NCI-H1694 treated with DMSO at 0.1 percent for 48 hours (cell line): Measurements from ENCODE around the gene GPATCH2.
A peak's percentile ranks its signal among the peaks of the same experiment; 100 is the strongest.
"Not testable (repeated sequence)": the region's sequence is repeated elsewhere in the genome, so short reads cannot be mapped to it uniquely, and the experiment has no call there.

Source experiments
- DNase-seq: peaks from one replicate; lab custom pipeline; 2025; lab: John Stamatoyannopoulos, UW

GPATCH2 gene

DNA sequence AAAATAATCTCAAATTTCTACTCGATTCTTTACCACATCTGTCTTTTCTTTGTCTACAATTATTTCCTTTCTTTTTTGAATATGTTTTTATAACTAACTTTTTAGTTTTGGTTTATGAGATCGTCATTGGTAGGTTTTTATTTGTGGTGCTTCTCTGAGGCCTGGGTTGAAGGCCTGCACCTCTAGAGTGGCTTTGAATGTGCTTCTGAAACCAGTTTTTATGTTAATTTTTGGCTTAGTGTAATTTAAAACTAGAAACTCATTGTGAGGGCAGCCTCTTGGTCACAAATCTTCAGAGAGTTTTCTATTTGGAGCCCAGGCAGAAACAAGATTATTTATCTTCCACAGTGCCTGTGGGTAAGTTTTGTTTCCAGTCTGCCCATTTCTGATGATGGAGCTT lies 187.0 kb downstream of the GPATCH2 start:
- DNase-seq, result no peak

DNA sequence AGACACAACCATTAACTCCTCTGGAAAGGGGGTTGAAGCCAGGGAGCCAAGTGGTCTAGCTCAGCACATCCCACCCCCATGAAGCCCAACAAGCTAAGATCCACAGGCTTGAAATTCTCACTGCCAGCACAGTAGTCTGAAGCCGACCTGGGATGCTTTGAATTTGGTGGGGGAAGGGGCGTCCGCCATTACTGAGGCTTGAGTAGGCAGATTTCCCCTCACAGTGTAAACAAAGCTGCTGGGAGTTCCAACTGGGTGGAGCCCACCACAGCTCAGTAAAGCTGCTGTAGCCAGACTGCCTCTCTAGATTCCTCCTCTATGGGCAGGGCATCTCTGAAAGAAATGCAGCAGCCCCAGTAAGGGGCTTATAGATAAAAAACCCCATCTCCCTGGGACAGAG lies 193.5 kb downstream of the GPATCH2 start:
- DNase-seq, result no peak

DNA sequence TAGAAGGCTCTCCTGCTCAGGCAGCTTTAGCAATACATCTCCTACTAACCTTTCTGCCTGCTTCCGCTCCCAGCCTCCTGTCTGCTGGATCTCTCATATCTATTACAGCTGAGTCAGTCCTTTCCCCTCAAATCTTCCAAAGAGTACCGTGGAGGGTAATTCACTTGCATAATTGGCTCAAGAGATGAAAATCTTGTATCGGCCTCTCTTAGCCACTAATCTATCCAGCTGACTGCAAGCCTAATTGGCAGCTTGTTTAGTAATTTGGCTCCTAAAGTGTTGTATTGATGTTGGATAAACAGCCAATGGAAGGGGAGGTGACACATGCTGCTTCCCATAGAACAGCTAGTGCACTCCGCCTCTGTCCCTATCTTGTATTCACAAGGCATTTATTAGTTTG lies 195.7 kb downstream of the GPATCH2 start:
- no peak for DNase-seq

DNA sequence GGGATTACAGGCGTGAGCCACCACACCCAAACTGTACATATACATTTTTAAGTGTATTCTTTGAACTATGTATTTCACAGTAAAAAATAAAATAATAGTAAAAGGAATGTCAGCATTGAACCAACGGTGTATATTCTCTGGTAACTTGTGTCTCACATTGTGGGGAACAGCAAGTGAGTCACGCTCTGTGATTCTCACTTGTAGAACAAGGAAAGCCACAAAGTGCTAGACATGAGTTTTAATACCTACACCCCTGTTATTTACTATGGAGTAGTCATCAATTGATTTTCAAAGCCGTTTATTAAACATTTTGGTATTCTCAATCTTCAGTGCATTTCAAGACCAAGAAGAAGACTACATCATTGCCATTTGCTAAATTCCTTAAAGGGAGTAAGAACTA lies 197.2 kb downstream of the GPATCH2 start:
- no peak for DNase-seq

DNA sequence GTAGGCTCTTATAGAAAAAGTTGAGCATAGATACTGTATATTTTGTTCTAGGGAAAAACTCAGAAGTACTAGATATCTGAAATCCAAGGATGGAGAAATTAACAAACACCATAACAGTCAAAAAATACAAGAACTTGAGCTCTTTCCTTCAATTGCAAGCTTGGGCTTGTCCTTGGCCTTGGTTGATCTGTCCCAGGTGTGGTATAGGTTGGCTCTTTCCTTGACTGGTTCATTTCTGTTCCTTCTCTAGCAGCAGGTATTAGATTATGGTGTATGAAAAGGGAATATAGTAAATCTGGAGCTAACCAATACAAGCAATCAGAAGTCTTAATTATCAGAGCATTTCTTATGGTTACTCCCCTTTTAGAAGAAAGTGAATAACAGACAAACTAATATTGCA lies 198.6 kb downstream of the GPATCH2 start:
- no peak for DNase-seq

DNA sequence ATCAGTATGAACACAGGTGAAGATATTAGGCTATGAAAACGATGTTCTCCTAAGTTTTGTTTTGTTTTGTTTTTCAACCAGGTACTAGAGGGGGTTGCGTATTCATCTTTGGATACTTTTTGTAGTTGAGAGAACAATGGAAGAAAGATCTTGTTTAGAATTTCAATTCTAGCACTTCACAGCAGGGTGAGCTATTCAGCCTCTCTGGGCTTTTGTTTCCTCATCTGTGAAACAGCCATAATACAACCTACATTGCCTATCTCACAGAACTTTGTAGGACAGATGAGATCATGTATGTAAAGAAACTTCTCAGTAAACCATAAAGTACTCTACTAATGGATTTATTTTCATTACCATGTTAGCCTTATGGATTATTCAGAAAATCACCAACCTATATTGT lies 199.5 kb downstream of the GPATCH2 start:
- no peak for DNase-seq

DNA sequence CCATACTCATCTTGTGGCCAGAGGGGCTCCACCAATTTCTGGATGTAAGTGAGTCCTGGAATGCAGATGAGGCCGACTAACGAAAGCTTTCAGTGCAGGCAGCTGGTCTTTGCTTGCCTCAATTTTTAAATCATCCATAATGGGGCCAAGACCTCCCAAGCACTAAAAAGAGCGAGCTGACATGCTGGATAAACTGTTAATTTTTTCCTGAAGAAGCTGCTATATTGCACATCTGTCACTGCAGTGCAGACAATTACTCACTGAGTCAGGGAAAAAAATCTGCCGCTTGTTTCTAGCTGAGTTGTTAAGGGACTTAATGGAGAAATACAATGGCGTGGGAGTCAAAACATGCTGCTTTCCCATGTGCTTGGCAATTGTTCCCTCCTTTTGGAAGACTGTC lies 205.5 kb downstream of the GPATCH2 start:
- peak; percentile 68 for DNase-seq

DNA sequence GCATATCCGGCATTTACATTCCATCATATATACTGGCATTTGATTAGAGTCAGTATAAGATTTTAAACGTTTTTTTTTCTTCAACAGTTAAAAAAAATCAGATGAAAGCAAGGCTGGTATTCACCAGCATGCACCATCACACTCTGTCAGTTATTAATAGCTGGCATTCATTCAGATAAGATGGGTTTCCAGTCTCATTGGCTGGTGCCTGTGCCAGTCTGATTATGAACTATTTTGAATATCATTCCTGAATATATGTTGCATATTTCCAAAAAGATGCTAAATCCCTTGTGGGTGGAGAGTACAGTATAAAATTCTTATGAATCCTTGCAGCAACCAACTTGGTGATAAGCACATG lies 211.7 kb downstream of the GPATCH2 start:
- no peak for DNase-seq

DNA sequence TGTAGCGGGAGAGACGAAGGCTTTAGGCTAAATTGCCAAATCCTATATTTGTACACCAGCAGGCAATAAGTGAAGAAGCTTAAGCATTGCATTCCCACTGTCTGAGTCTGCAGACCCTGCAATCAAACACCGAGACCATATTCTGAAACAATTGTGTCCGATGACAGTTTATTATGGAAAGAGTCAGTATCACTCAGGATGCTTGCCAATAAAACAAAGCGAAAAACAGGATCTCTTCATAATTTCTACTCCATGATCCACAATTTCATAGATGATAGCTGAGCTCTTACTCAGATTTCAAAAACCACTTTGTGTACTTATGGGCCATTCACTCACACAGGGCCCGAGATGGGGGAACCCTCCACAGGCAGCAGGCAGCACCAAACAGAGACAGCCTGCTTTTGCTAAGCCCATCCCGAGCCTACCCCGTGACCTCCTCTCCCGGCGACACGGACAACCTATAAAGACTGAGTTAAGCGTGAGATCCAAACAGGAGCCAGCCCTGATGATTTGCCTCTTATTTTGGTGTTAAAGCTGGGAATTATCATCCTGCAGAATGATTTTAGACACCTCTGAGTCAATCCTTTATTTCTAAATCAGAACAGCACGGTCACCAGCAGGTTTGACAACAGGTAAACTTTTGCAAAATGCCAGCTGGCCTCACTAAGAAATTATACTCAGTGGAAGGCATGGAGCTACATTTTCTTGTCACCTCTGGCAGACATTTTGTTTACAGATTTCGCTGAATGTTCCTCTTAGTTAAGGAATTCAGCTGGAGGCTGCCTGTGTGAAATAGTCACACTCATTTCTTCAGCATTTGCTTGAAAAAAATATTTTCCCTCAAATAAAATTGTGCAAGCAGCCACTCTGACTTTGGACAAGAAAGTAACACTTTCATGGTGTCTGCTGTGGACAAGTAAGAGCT lies 212.4 kb downstream of the GPATCH2 start:
- DNase-seq, result no peak

DNA sequence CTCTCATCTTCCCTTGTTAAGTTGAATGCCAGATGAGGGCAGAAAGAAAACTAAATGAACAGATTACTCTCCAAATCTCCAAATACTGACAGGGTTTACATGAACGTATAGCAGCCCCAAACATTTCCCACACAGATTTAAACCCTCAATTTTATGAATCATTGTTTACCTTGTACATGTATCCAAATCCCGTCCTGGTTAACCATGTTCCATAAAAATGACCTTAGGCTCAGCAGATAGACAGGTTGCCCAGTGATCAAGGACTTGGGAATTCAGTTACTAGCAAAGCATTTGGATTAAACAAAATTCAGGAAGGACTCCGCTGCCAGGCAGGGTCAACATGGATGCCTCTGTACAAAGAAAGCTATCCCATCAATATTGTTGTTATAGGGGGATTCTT lies 213.5 kb downstream of the GPATCH2 start:
- no peak for DNase-seq

DNA sequence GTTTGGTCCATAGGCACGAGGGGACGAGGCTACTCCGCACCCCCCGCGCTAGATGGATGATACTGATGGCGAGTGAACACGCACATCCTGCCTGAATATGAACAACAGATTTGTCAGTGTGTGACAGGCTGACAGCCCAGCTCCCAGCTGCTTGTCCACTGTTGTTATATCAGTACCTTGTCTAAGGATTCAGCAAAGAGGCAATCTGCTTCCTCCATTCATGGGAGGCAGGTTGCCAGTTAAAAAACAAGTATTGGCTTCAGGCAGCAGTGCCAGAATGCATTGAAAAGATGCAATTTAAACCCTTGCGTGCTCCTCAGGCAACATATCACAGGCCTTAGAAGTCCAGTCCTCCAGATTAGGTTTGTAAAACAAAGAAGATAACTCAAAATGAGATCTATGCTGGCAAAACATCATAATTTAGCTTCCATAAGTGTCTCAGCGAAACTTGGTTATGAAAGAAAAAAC lies 223.3 kb downstream of the GPATCH2 start:
- peak; percentile 63 for DNase-seq

DNA sequence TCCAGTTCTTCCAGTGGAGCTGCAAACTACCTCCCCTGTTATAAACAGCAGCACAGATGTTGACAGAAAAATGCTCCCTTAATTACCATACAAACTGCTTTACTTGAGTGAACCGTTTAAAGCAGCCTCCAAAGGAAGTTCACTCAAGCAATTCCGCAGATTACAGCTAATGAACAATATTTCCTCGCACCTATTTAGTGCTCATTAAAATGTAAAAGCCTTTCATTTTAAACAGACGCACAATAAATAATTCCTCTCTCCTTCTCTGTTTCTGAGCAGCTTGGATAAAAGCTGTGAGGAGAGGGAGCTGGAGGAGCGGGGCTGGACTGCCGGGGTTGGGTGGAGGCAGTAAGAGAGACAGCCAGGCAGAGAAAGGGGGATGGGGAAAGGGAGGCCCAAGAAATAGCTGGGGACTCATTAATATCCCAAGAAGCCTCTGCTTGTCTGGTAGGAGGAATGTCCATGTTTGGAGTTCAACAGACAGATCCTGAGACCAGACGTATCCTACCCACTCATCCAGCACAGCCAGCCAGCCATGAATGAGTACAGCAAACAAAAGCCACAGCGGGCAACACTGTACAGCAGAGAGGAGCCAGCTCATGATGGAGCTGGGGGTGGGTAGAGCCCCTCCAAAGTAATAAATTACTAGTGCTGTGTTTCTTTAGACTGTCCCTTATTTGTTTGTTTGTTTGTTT lies 227.7 kb downstream of the GPATCH2 start:
- DNase-seq, result no peak

DNA sequence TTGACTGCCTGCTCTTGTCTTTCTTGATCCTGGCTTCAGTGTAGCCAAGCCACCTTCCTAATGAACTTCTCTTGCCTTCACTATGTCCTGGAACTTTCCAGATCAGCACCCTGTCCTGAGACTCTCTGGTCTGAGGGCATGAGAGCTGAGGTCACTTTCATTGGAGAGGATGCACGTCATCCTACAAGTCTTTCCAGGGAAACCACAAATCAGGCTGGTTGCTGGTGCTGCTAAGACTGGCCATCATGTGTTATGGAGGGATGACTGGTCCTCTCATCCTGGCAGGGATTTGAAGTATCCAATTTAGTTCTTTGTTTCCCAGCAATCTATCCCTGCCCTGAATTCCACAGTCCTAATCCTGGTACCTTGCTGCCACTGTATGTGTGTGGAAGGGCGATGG lies 228.6 kb downstream of the GPATCH2 start:
- no peak for DNase-seq

DNA sequence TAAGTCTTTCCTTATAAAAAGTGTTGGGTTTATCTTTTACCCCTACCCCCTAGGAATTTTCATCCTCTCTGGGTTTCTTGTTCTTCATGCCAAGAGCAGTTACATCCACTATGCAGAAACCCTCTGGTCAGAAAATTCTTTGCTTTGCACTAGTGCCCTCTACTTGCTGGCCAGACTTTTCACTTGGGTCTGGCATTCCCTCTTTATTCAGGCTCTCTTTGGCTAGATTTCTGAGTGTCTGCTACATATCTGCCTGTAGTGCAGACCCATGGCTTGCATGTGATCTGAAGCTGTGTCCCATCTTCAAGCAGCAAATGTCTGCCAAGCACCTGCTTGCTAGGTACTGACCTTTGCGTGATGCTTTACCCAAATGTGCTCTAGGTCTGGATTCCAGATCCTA lies 237.0 kb downstream of the GPATCH2 start:
- no peak for DNase-seq

DNA sequence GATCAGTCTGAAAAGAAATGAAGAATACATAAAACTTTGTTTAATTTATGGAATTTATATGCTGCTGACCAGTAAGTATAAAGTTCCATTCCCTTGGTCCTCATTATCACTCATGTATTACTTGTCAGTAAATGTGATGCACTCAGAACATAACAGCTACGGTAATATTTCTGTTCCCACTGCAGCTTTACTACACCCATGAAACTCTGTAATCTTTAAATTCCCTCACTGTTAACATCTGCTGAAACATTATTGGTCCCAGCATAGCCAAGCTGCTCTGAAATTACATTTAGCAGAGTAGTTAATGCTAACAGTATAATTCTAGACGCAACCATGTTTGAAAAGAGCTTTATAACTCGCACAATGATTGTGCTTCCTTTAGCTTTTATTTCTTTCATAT lies 238.4 kb downstream of the GPATCH2 start:
- DNase-seq, result no peak

DNA sequence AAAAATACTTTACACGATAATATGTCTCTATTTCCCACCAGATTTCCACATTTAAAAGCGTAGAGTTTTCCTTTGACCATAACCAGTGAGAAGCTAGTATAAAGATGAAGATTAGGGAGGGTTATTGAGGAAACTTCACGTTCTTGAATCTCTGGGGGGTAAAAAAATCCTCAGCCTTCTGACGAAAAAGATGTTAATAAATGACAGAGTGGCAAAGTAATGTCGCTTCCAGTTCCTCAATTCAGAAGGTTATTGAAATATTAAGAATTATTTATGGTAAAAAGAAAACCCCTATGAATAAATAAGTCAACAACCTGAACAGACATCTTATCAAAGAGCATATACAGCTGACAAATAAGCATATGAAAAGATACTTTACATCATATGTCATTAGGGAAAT lies 241.0 kb downstream of the GPATCH2 start:
- DNase-seq, result no peak

DNA sequence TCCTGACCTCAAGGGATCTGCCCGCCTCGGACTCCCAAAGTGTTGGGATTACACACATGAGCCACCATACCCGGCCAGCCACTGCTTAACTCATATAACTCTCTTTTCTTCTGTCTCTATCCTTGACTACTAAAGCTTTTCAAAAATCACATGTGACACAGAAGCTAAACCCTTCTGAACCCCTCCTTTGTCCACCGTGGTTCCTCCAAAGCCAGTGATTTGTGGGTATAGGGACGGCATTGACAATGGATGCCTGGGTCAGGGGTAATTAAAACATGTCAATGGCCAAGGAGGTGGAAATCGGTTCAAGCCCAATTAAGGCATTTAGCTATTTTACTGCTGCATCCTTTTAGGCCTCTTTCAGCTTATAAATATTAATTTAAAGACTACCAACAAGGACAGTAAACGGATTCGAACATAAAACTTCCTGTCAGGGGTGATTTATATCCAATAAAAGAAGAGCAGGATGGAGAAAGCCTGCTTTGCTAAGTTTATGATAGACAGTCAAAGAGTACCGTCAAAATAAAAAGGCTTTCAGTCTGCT lies 242.3 kb downstream of the GPATCH2 start:
- no peak for DNase-seq

DNA sequence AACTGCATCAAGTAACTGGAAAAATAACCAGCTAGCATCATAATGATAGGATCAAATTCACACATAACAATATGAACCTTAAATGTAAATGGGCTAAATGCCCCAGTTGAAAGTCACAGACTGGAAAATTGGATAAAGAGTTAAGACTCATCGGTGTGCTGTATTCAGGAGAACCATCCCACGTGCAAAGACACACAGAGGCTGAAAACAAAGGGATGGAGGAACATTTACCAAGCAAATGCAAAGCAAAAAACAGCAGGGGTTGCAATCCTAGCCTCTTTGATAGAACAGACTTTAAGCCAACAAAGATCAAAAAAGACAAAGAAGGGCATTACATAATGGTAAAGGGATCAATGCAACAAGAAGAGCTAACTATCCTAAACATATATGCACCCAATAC lies 249.1 kb downstream of the GPATCH2 start:
- not testable (repeated sequence) for DNase-seq

DNA sequence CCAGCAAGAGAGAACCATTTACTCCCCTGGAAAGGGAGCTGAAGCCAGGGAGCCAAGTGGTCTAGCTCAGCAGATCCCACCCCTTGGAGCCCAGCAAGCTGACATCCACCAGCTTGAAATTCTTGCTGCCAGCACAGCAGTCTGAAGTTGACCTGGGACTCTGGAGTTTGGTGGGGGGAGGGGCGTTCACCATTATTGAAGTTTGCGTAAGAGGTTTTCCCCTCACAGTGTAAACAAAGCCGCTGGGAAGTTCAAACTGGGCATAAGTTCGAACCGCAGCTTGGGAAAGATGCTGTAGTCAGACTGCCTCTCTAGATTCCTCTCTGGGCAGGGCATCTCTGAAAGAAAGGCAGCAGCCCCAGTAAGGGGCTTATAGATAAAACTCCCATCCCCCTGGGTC lies 251.1 kb downstream of the GPATCH2 start:
- not testable (repeated sequence) for DNase-seq

DNA sequence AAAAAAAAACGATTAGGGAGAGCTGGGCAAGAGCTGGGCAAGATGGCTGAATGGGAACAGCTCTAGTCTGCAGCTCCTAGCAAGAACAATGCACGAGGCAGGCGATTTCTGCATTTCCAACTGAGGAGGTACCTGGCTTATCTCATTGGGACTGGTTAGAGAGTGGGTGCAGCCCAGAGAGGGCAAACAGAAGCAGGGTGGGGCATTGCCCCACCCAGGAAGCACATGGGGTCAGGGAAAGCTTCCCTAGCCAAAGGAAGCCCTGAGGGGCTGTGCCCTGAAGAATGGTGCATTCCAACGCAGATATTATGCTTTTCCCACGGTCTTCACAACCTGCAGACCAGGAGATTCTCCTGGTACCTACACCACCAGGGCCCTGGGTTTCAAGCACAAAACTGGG lies 251.6 kb downstream of the GPATCH2 start:
- no peak for DNase-seq
